Karpas-422 (cell line): ENCODE results near the gene HGD. TPM values are rescaled to one million over a fixed set of nuclear protein-coding genes. Genes with fewer than 3 reads are reported as not detected.
"Not testable (repeated sequence)": the region's sequence is repeated elsewhere in the genome, so short reads cannot be mapped to it uniquely, and the experiment has no call there.

Experiments used
- DNase-seq: peaks from one replicate; pipeline ENCODE4 v3.0.0-alpha.2; 2015
- H2AFZ ChIP-seq: fragments of 200-600 bp; sonication (generic); 2 replicates; pipeline ENCODE4 v1.6.1; 2014; ENCODE audit warnings: antibody characterized with exemption, low read length, mixed read lengths
- H3K27ac ChIP-seq: fragments of 200-600 bp; sonication (generic); 2 replicates; pipeline ENCODE4 v1.5.1; 2014; ENCODE audit warnings: mild to moderate bottlenecking, low read length, moderate library complexity
- H3K27me3 ChIP-seq: fragments of 200-600 bp; sonication (generic); 2 replicates; pipeline ENCODE4 v1.6.1; 2014; ENCODE audit warnings: low read length, mixed read lengths
- H3K36me3 ChIP-seq: fragments of 200-600 bp; sonication (generic); 2 replicates; pipeline ENCODE4 v1.6.1; 2014; ENCODE audit warnings: low read length, mixed read lengths; ENCODE audit not compliant: insufficient read depth
- H3K4me1 ChIP-seq: fragments of 200-600 bp; sonication (generic); 2 replicates; pipeline ENCODE4 v1.6.1; 2014; ENCODE audit warnings: mild to moderate bottlenecking, low read length, mixed read lengths
- H3K4me2 ChIP-seq: fragments of 200-600 bp; sonication (generic); 2 replicates; pipeline ENCODE4 v1.6.1; 2014; ENCODE audit warnings: low read length, low read depth, mild to moderate bottlenecking; ENCODE audit not compliant: poor library complexity, severe bottlenecking
- H3K4me3 ChIP-seq: fragments of 200-600 bp; sonication (generic); 2 replicates; pipeline ENCODE4 v1.5.1; 2014; ENCODE audit warnings: mild to moderate bottlenecking, antibody characterized with exemption, low read length, mixed read lengths
- H3K79me2 ChIP-seq: fragments of 200-600 bp; sonication (generic); 2 replicates; pipeline ENCODE4 v1.6.1; 2014; ENCODE audit warnings: mild to moderate bottlenecking, low read length, mixed read lengths
- H3K9ac ChIP-seq: fragments of 200-600 bp; sonication (generic); 2 replicates; pipeline ENCODE4 v1.6.0; 2014; ENCODE audit warnings: low read length
- H3K9me2 ChIP-seq: fragments of 200-600 bp; sonication (generic), shearing (Covaris generic); replicated peaks from 2 replicates; pipeline ENCODE4 v1.6.0; 2014; ENCODE audit warnings: mild to moderate bottlenecking, low read length, moderate library complexity; ENCODE audit not compliant: insufficient read depth
- H3K9me3 ChIP-seq: fragments of 300-700, 200-600 bp; sonication (generic); 2 replicates; pipeline ENCODE4 v1.6.1; 2014; ENCODE audit warnings: low read length, mixed read lengths
- H4K20me1 ChIP-seq: fragments of 200-600 bp; sonication (generic); 2 replicates; pipeline ENCODE4 v1.6.1; 2014; ENCODE audit warnings: mild to moderate bottlenecking, antibody characterized with exemption, low read length, low read depth; ENCODE audit not compliant: insufficient read depth
- total RNA-seq: library from RNA; depleted of rRNA; stranded (reverse); fragments of >200 nt; shearing (Covaris generic); gene quantifications from 2 replicates; pipeline ENCODE4 v1.2.3, GENCODE V29; 2014; ENCODE audit warnings: low replicate concordance

Gene HGD
- total RNA-seq, 1 experiment from 2014 or later = not detected

GRCh38 chr3:120683671-120684301, 1.7 kb upstream of the HGD start:
- Histone ChIP-seq H3K9me2 (no peaks in the 10 kb centered on the region), H3K4me1 (peaks cover 21% of the 10 kb centered on the region), H3K9ac (no peak overlapping the region), H3K9me3 (no peaks in the 10 kb centered on the region), H3K4me3 (no peak overlapping the region), H3K36me3 (no peaks in the 10 kb centered on the region), H3K4me2 (no peak overlapping the region), H3K79me2 (no peaks in the 10 kb centered on the region), H2AFZ (no peak overlapping the region), H4K20me1 (no peaks in the 10 kb centered on the region), H3K27ac (no peak overlapping the region), H3K27me3 (no peaks in the 10 kb centered on the region)
- DNase-seq = no peak

- Histone ChIP-seq H3K79me2 (no peaks in the 10 kb centered on the region), H3K4me3 (no peak overlapping the region), H3K9me3 (no peaks in the 10 kb centered on the region), H3K36me3 (no peaks in the 10 kb centered on the region), H3K27me3 (no peaks in the 10 kb centered on the region), H4K20me1 (no peaks in the 10 kb centered on the region), H3K27ac (no peak overlapping the region), H3K4me1 (peaks cover 21% of the 10 kb centered on the region), H3K4me2 (no peak overlapping the region), H2AFZ (no peak overlapping the region), H3K9ac (no peak overlapping the region), H3K9me2 (no peaks in the 10 kb centered on the region)
- DNase-seq = no peak
These were observed 1.2 kb upstream of the HGD start for GRCh38 chr3:120683213-120683612.

DNA sequence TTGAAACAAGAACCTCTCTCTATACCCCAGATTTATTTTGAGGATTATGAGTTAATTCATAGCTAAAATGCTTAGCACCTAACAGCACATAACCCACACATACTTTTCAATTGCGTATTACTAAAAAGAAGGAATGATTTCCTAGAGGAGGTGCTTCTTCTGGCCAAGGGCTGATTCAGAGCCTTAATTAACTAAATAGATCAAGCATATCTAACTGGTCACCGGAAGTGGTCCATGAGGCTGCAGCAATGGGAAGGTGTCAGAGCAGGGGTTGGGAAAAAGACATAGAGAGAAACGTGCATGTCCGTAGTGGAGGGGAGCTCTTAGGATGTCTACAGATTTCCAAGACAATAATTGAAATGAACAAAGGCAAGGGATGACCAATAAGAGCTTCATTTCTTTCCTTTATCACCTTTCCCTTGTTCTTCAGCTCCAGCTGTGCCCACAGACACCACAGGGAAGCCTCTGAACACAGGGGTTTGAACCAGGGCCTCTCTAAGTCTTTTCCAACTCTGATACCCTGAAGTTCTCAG, 467 bp downstream of the HGD start:
- Histone ChIP-seq H2AFZ (no peak overlapping the region), H3K27ac (no peak overlapping the region), H3K36me3 (no peaks in the 10 kb centered on the region), H3K79me2 (no peaks in the 10 kb centered on the region), H3K4me1 (peaks cover 19% of the 10 kb centered on the region), H3K27me3 (no peaks in the 10 kb centered on the region), H3K9me2 (no peaks in the 10 kb centered on the region), H3K9ac (no peak overlapping the region), H3K4me3 (no peak overlapping the region), H4K20me1 (no peaks in the 10 kb centered on the region), H3K4me2 (no peak overlapping the region), H3K9me3 (no peaks in the 10 kb centered on the region; the same call in 1 of the 2 replicates)
- DNase-seq = no peak

DNA sequence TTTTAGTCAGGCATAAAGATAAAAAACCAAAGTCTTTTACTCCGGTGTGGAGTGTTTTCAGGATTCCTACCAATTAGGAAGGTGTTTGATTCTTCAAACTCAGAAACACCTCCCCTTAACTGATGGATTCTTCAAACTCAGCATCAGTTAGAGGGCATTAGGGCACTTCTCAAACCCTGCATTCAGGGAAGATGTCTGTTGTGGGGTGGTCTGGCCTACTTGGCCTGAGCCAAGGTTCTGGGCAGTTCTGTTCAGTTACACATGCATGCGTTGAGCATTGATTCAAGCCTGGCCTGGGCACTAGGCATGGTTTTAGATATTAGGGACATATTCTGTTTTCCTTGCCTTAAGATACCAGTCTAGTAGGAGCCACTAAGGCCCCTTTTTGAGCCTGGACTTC, 1.0 kb downstream of the HGD start:
- no peak overlapping the region for H2AFZ ChIP-seq
- DNase-seq = no peak
- peaks cover 19% of the 10 kb centered on the region for H3K4me1 ChIP-seq
- H4K20me1 ChIP-seq = no peaks in the 10 kb centered on the region
- H3K9me3 ChIP-seq = no peaks in the 10 kb centered on the region; the same call in 1 of the 2 replicates
- H3K27ac ChIP-seq = no peak overlapping the region
- no peaks in the 10 kb centered on the region for H3K9me2 ChIP-seq
- H3K4me3 ChIP-seq = no peak overlapping the region
- no peaks in the 10 kb centered on the region for H3K79me2 ChIP-seq
- H3K4me2 ChIP-seq = no peak overlapping the region
- H3K36me3 ChIP-seq = no peaks in the 10 kb centered on the region
- no peak overlapping the region for H3K9ac ChIP-seq
- no peaks in the 10 kb centered on the region for H3K27me3 ChIP-seq

GRCh38 chr3:120680193-120680894, 1.7 kb downstream of the HGD start:
- no peak overlapping the region for H3K27ac ChIP-seq
- no peak for DNase-seq
- H3K36me3 ChIP-seq = no peaks in the 10 kb centered on the region
- H3K9ac ChIP-seq = no peak overlapping the region
- no peaks in the 10 kb centered on the region for H3K27me3 ChIP-seq
- no peaks in the 10 kb centered on the region; the same call in 1 of the 2 replicates for H3K9me3 ChIP-seq
- no peak overlapping the region for H2AFZ ChIP-seq
- no peaks in the 10 kb centered on the region for H3K79me2 ChIP-seq
- H3K4me1 ChIP-seq = peaks cover 19% of the 10 kb centered on the region
- H3K9me2 ChIP-seq = no peaks in the 10 kb centered on the region
- no peak overlapping the region for H3K4me2 ChIP-seq
- H3K4me3 ChIP-seq = no peak overlapping the region
- H4K20me1 ChIP-seq = no peaks in the 10 kb centered on the region

DNA sequence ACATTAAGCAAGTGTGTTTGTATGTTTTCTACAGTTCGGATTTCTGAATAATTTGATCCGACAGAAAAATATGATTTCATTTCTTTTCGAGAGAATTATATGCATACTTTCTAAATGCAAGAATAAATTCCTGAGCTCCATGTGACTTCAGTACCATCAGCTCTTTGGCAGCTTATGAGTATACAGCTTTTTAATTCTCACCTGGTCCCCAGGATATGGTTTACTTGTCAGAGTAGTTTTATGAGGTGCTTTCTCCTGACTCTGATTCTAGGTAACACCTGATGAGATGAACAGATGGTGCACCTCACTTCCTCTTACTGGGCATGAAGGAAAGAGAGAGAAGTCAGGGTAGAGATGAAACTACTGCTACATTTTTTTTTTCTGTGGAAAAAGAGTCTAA, 3.1 kb downstream of the HGD start:
- no peaks in the 10 kb centered on the region for H3K79me2 ChIP-seq
- H2AFZ ChIP-seq = peak overlapping the region; percentile 15; the same call in 1 of the 2 replicates
- H3K9ac ChIP-seq = no peak overlapping the region
- H3K4me2 ChIP-seq = peak overlapping the region; percentile 20
- peaks cover 19% of the 10 kb centered on the region for H3K4me1 ChIP-seq
- peak overlapping the region; percentile 3; the same call in 1 of the 2 replicates for H3K4me3 ChIP-seq
- no peaks in the 10 kb centered on the region for H4K20me1 ChIP-seq
- peak; percentile 61 for DNase-seq
- H3K36me3 ChIP-seq = no peaks in the 10 kb centered on the region
- no peaks in the 10 kb centered on the region; the same call in 1 of the 2 replicates for H3K9me3 ChIP-seq
- no peaks in the 10 kb centered on the region for H3K27me3 ChIP-seq
- H3K27ac ChIP-seq = peak overlapping the region; percentile 31
- H3K9me2 ChIP-seq = no peaks in the 10 kb centered on the region

- DNase-seq = peak; percentile 76
- peaks cover 19% of the 10 kb centered on the region for H3K4me1 ChIP-seq
- no peaks in the 10 kb centered on the region for H3K27me3 ChIP-seq
- H3K36me3 ChIP-seq = no peaks in the 10 kb centered on the region
- H3K4me2 ChIP-seq = peak overlapping the region; percentile 20
- no peaks in the 10 kb centered on the region; the same call in 1 of the 2 replicates for H3K9me3 ChIP-seq
- peak overlapping the region; percentile 15; the same call in 1 of the 2 replicates for H2AFZ ChIP-seq
- peak overlapping the region; percentile 14; the same call in 1 of the 2 replicates for H3K9ac ChIP-seq
- H3K79me2 ChIP-seq = no peaks in the 10 kb centered on the region
- peak overlapping the region; percentile 3; the same call in 1 of the 2 replicates for H3K4me3 ChIP-seq
- no peaks in the 10 kb centered on the region for H4K20me1 ChIP-seq
- H3K27ac ChIP-seq = peak overlapping the region; percentile 31
- H3K9me2 ChIP-seq = no peaks in the 10 kb centered on the region
These were observed 3.6 kb downstream of the HGD start for GRCh38 chr3:120678331-120678947.

- H3K9me3 ChIP-seq, H3K36me3 ChIP-seq, H3K4me3 ChIP-seq, H2AFZ ChIP-seq, H3K9ac ChIP-seq, H3K4me2 ChIP-seq, H4K20me1 ChIP-seq, H3K27ac ChIP-seq, DNase-seq, H3K27me3 ChIP-seq, H3K9me2 ChIP-seq, H3K79me2 ChIP-seq: not testable (repeated sequence)
- H3K4me1 ChIP-seq = peaks cover 19% of the 10 kb centered on the region
These were observed 4.8 kb downstream of the HGD start for GRCh38 chr3:120677193-120677592.
